Activated CD4-positive, alpha-beta T cell treated with anti-CD3 and anti-CD28 coated beads, Interleukin-2, Interleukin-6, amounts not matched to agents 100 ng/mL and 50 ng/mL, durations not matched to agents 16 hours and 8 hours (primary cell): Measurements from ENCODE around the gene ACOX3.

Experiments
- DNase-seq: peaks from one replicate; pipeline ENCODE4 v3.0.0-alpha.2; 2020

ACOX3 gene

GRCh38 chr4:8331575-8331955 lies 109.0 kb downstream of the ACOX3 start:
- DNase-seq: no peak

GRCh38 chr4:8330821-8331574 lies 109.5 kb downstream of the ACOX3 start:
- DNase-seq: no peak

GRCh38 chr4:8329859-8330761 lies 110.4 kb downstream of the ACOX3 start:
- DNase-seq: no peak

GRCh38 chr4:8329560-8329858 lies 111.0 kb downstream of the ACOX3 start:
- no peak for DNase-seq

DNA sequence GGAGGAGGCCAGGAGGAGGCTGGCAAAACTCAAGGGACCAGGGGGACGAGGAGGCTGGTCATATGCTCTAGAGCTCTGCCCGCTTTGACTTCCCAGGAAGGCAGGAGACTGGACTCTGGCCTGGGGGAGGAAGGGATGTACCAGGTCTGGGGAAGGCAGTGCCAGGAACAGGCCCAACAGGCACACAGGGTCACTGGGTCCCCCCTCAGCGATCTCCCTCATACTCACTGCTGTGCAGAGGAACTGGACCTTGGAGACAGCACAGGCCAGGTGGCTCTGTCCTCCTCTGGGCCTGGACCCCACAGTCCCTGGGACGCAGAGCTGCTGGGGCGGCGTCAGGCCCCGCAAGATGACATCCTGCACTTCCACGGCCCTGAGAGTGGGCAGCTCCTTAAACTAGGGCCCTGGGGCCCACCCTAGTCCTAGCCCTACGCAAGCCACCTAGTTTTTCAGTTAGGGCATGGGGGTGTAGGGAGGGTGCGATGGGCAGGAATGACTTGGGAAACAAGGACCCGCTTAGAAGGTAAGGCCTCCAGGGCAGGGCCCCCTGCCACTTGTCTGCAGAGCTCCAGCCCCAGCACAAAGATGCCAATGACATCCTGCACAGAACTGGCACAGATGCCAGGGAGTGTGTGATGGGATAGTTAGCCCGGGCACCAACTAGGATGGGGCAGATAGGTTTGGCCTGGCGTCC lies 111.5 kb downstream of the ACOX3 start:
- DNase-seq: no peak

- DNase-seq: no peak
Observed at GRCh38 chr4:8328456-8328855, 112.1 kb downstream of the ACOX3 start.

GRCh38 chr4:8326206-8326605 lies 114.3 kb downstream of the ACOX3 start:
- DNase-seq: no peak

- no peak for DNase-seq
Observed at GRCh38 chr4:8325291-8325973, 115.1 kb downstream of the ACOX3 start.

DNA sequence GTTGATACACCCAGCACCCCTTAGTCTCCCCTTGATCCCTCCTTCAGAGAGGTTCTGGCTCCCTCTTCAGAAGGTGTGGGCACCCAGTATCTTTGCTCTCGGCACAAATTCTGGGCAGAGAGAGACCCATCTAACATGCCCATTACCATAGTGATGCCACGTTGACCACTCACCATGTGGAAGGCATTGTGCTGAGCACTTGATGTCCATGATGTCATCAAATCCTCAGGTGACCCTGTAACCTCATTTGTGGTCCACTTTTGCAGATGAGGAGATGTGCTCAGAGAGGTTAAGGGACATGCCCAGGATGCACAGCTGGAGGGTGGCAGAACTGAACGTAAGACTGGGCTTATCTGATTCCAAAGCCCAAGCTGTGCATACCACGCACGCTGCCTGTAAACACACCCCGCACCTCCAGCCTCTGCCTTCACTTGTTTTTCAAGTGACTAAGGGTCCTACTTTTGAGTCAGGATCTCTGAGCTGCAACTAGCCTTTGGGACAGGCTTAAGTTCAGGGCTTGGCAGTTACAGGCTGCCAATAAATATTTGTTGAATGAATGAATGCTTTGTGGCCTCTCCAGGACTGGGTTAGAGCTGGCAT lies 115.8 kb downstream of the ACOX3 start:
- DNase-seq: no peak

- no peak for DNase-seq
Observed at GRCh38 chr4:8323947-8324555, 116.5 kb downstream of the ACOX3 start.

DNA sequence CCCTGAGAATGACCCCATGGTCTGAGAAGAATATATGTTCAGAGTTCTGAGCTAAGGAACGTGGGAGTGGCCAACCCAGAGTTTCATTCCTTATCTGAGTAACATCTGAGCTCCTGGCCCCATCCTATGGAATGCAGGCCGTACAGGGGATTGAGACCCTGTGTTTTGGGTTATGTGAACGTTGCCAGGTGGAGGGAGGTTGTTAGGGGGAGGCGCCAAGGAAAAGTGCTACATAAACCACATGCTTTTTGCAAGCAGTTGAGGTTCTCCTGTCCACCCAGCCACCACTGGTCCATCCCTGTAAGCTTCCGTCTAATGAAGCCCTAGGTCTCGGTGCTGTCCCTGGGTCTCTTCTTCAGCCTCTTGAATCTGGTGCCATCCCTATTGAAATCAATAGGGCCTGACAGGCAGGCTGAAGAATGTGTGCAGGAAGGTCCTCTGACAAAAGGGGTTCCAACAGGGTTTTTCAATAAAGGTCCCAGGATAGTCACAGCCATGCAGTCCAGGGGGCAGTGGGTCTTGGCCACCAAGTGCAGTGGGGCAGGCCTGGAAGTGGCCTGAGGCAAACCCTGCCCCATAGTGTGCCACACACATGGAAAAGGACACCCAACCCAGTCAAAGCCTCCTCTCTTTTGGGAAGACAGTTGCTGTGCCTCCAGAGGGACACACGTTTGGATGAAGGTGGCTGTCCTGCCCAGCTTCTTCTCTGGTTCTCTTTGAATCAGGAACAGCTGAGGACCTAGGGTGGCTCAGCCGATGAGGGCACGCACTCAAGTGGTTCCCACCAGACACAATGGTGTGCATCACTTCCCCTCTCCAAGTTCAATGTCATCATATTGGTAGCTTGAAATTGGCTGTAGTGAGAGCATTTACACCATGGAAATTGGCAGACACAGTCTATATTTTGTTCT lies 117.5 kb downstream of the ACOX3 start:
- DNase-seq: no peak

- DNase-seq: no peak
Observed at GRCh38 chr4:8321771-8322170, 118.8 kb downstream of the ACOX3 start.

- DNase-seq: no peak
Observed at GRCh38 chr4:8321220-8321619, 119.3 kb downstream of the ACOX3 start.

- no peak for DNase-seq
Observed at GRCh38 chr4:8320386-8320750, 120.2 kb downstream of the ACOX3 start.

- DNase-seq: no peak
Observed at GRCh38 chr4:8319731-8320385, 120.7 kb downstream of the ACOX3 start.

- DNase-seq: no peak
Observed at GRCh38 chr4:8319061-8319460, 121.5 kb downstream of the ACOX3 start.

DNA sequence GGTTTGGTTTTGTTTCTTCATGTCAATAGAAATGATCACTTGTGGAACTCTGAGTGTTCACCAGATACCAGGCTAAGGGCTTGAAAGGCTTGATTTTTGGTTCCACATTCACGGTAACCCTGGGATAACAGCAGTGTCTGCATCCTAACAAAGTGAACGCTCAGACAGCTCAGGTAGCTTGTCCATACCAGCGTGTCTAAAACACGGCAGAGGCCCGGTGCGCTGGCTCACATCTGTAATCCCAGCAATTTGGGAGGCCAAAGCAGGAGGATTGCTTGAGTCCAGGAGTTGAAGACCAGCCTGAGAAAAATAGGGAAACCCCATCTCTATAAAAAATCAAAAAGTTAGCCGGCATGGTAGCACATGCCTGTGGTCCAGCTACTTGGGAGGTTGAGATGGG lies 122.0 kb downstream of the ACOX3 start:
- no peak for DNase-seq

DNA sequence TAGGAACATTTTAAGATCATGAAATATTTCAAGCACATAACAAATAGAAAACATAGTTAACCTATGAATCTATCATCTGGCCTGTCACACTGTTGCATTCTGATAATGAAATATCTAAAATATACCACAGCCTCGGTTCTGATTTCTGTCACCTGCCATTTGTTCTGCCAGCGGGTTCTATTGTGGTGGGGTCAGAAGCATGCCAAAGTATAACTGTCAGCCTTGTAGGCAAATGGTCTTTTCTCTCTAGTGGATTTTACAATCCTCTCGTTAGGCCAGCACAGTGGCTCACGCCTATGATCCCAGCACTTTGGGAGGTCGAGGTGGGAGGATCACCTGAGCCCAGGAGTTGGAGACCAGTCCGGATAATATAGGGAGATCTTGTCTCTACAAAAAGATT lies 123.0 kb downstream of the ACOX3 start:
- no peak for DNase-seq

DNA sequence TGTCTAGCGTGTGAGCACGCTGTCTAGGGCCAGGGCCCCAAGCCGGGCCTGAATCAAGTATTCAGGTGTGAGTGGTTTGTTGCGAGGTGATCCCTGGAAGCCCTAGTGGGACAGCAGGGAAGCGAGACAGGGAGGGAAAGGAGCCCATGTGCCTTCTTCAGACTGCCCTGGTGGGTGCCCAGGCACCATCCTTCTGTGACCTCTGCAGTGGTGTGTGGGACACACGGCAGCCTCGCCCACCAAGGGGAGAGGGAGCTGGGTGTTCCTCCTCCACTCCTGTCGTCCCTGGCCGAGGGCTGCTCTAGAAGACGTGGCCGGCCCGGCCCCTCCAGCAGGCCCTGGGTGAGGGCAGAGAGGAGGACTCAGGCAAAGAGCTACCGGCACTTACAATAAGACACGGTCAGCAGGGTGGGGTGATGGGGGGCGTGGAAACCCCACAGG lies 123.6 kb downstream of the ACOX3 start:
- no peak for DNase-seq
